CD14-positive monocyte (primary cell): ENCODE data around the gene COL4A1. TPM values are rescaled to one million over a fixed set of nuclear protein-coding genes. Genes with fewer than 3 reads are reported as not detected.

Experiments
- DNase-seq, 3 donors: peaks; one replicate each; pipeline ENCODE4 v3.0.0-alpha.2; 2011 to 2022
- H2AFZ ChIP-seq: 2 replicates; pipeline ENCODE4 v1.6.0; 2012; ENCODE audit warnings: mild to moderate bottlenecking, low read depth, low read length, inconsistent platforms; ENCODE audit not compliant: insufficient read depth, poor library complexity, severe bottlenecking
- H3K27ac ChIP-seq, 2 donors: 1 replicate in 1 of 2; 2 replicates in 1 of 2; pipeline ENCODE4 v1.5.1; 2012 to 2013; ENCODE audit warnings: low read length in 2 of 2, control low read depth in 1 of 2, inconsistent platforms in 1 of 2, low read depth in 1 of 2, mild to moderate bottlenecking in 1 of 2
- H3K27me3 ChIP-seq, 2 donors: one replicate each; pipeline versions ENCODE4 v1.6.0 to v1.6.1; 2011 to 2013; ENCODE audit warnings: low read length in 2 of 2; ENCODE audit not compliant: control insufficient read depth in 2 of 2, insufficient read depth in 2 of 2
- H3K36me3 ChIP-seq, 2 donors: replicated peaks in 1 of 2; 1 replicate in 1 of 2; 2 replicates in 1 of 2; pipeline versions ENCODE4 v1.5.1 to v1.6.1; 2012 to 2013; ENCODE audit warnings: low read length in 2 of 2, control low read depth in 1 of 2, inconsistent platforms in 1 of 2, mild to moderate bottlenecking in 1 of 2; ENCODE audit not compliant: insufficient read depth in 2 of 2, control insufficient read depth in 1 of 2
- H3K4me1 ChIP-seq, 2 donors: 1 replicate in 1 of 2; 2 replicates in 1 of 2; pipeline versions ENCODE4 v1.5.1 to v1.6.1; 2012 to 2013; ENCODE audit warnings: low read length in 2 of 2, control low read depth in 1 of 2, inconsistent platforms in 1 of 2, mild to moderate bottlenecking in 1 of 2, moderate library complexity in 1 of 2; ENCODE audit not compliant: insufficient read depth in 2 of 2, control insufficient read depth in 1 of 2
- H3K4me2 ChIP-seq: replicated peaks from 2 replicates; pipeline ENCODE3; 2012; ENCODE audit warnings: low read length, moderate library complexity, mild to moderate bottlenecking; ENCODE audit not compliant: poor library complexity, severe bottlenecking; ENCODE audit errors: extremely low read depth
- H3K4me3 ChIP-seq, 3 experiments: fragments of 200-600 bp in 1 of 3; sonication (generic) in 1 of 3; replicated peaks in 1 of 3; 1 replicate in 2 of 3; 2 replicates in 1 of 3; pipeline ENCODE4 v1.5.1; 2011 to 2013; ENCODE audit warnings: low read length in 3 of 3, mild to moderate bottlenecking in 3 of 3, control low read depth in 2 of 3, low read depth in 2 of 3, inconsistent platforms in 1 of 3, moderate library complexity in 1 of 3
- H3K79me2 ChIP-seq: 2 replicates; pipeline ENCODE4 v1.6.0; 2012; ENCODE audit warnings: mild to moderate bottlenecking, control low read depth, inconsistent platforms, low read length, moderate library complexity; ENCODE audit not compliant: insufficient read depth
- H3K9ac ChIP-seq: 2 replicates; pipeline ENCODE4 v1.6.0; 2017; ENCODE audit warnings: low read length, mild to moderate bottlenecking; ENCODE audit not compliant: insufficient read depth, poor library complexity, severe bottlenecking
- H3K9me3 ChIP-seq, 2 donors: replicated peaks in 1 of 2; 1 replicate in 1 of 2; 2 replicates in 1 of 2; pipeline versions ENCODE4 v1.5.1 to v1.6.1; 2012 to 2013; ENCODE audit warnings: low read length in 2 of 2, control low read depth in 1 of 2; ENCODE audit not compliant: control insufficient read depth in 1 of 2, insufficient read depth in 1 of 2
- H4K20me1 ChIP-seq: 2 replicates; pipeline ENCODE4 v1.6.0; 2012; ENCODE audit warnings: mild to moderate bottlenecking, low read length, control low read depth, moderate library complexity; ENCODE audit not compliant: insufficient read depth
- H3K27ac Mint-ChIP-seq, 7 donors: one replicate each; pipeline ENCODE4 v1.8.0; 2020; ENCODE audit warnings: mild to moderate bottlenecking in 7 of 7, mixed read lengths in 7 of 7, moderate library complexity in 6 of 7, inconsistent platforms in 2 of 7
- H3K27me3 Mint-ChIP-seq, 3 donors: one replicate each; pipeline ENCODE4 v1.8.0; 2021 to 2022; ENCODE audit warnings: low read depth in 3 of 3, mild to moderate bottlenecking in 3 of 3, mixed read lengths in 3 of 3, moderate library complexity in 3 of 3, inconsistent platforms in 1 of 3
- H3K36me3 Mint-ChIP-seq, 2 donors: one replicate each; pipeline ENCODE4 v1.8.0; 2020; ENCODE audit warnings: mixed read lengths in 2 of 2, inconsistent platforms in 1 of 2, mild to moderate bottlenecking in 1 of 2
- H3K4me1 Mint-ChIP-seq: one replicate; pipeline ENCODE4 v1.8.0; 2020; ENCODE audit warnings: mild to moderate bottlenecking, mixed read lengths
- H3K4me3 Mint-ChIP-seq, 2 donors: one replicate each; pipeline ENCODE4 v1.8.0; 2020; ENCODE audit warnings: mild to moderate bottlenecking in 2 of 2, mixed read lengths in 2 of 2, moderate library complexity in 1 of 2
- H3K9me3 Mint-ChIP-seq, 7 donors: one replicate each; pipeline ENCODE4 v1.8.0; 2020 to 2022; ENCODE audit warnings: mixed read lengths in 7 of 7, mild to moderate bottlenecking in 6 of 7, moderate library complexity in 6 of 7, inconsistent platforms in 2 of 7
- WGBS: methylation state at CpG from one replicate; pipeline ENCODE4 v1.1.5; 2013; ENCODE audit warnings: missing lambda C conversion rate; ENCODE audit not compliant: insufficient coverage; 5-methylcytosine and 5-hydroxymethylcytosine counted together
- intact Hi-C, 2 donors: fragments of 100-400 bp; cut with micrococcal nuclease; formaldehyde crosslinking; loops; one replicate each; pipeline versions ENCODE4 v1.15.0 to v1.15.1; 2023
- polyA plus RNA-seq, 3 donors: library from polyadenylated mRNA; depleted of rRNA in 1 of 3; unstranded in 2 of 3; stranded (reverse) in 1 of 3; fragments of 300-500 nt in 2 of 3; fragments of >200 nt in 1 of 3; fragmentation: Illumina TruSeq in 2 of 3; gene quantifications; 1 replicate in 2 of 3; 2 replicates in 1 of 3; pipeline ENCODE4 v1.2.3, GENCODE V29; 2012 to 2021
- TF ChIP-seq, protein P1 (sequence below): fragments of 200-600 bp; IDR thresholded peaks from one replicate; pipeline ENCODE4 v1.8.0; 2022; ENCODE audit warnings: antibody characterized with exemption, mild to moderate bottlenecking

The COL4A1 gene
- polyA plus RNA-seq, 3 donors, result 0.16 to 0.25 TPM; not detected in 1

- no peaks in the 10 kb centered on the region for H3K9me3 ChIP-seq
- peaks cover 5 to 22% of the 10 kb centered on the region in 2 donors for H3K27me3 ChIP-seq
- H3K36me3 ChIP-seq, result no peaks in the 10 kb centered on the region
- 81% methylated on average over 7 of the region's 9 CpGs for WGBS
- no peak overlapping the region for H3K4me2 ChIP-seq
- TF ChIP-seq, protein P1, sequence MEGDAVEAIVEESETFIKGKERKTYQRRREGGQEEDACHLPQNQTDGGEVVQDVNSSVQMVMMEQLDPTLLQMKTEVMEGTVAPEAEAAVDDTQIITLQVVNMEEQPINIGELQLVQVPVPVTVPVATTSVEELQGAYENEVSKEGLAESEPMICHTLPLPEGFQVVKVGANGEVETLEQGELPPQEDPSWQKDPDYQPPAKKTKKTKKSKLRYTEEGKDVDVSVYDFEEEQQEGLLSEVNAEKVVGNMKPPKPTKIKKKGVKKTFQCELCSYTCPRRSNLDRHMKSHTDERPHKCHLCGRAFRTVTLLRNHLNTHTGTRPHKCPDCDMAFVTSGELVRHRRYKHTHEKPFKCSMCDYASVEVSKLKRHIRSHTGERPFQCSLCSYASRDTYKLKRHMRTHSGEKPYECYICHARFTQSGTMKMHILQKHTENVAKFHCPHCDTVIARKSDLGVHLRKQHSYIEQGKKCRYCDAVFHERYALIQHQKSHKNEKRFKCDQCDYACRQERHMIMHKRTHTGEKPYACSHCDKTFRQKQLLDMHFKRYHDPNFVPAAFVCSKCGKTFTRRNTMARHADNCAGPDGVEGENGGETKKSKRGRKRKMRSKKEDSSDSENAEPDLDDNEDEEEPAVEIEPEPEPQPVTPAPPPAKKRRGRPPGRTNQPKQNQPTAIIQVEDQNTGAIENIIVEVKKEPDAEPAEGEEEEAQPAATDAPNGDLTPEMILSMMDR, result no peak
- Mint-ChIP-seq H3K9me3 (peaks cover 0 to 10% (median 2%) of the 10 kb centered on the region in 7 donors), H3K27ac (peak overlapping the region in 1 of 7 donors; percentile 32), H3K4me3 (no peak overlapping the region), H3K4me1 (peaks cover 19% of the 10 kb centered on the region), H3K36me3 (no peaks in the 10 kb centered on the region), H3K27me3 (peaks cover 30 to 53% (median 33%) of the 10 kb centered on the region in 3 donors)
- H3K79me2 ChIP-seq, result no peaks in the 10 kb centered on the region
- DNase-seq, result no peak
- H3K4me1 ChIP-seq, result peaks cover 16 to 17% of the 10 kb centered on the region in 2 donors
- no peaks in the 10 kb centered on the region for H4K20me1 ChIP-seq
- no peak overlapping the region for H2AFZ ChIP-seq
- no peak overlapping the region for H3K4me3 ChIP-seq
- H3K27ac ChIP-seq, result no peak overlapping the region
- intact Hi-C loops, result no loop called here
- no peak overlapping the region for H3K9ac ChIP-seq
Measured at GRCh38 chr13:110342474-110342873, 35.5 kb upstream of the COL4A1 start.

- no peak overlapping the region for H3K27ac ChIP-seq
- DNase-seq, result peak; percentile 23 to 47 (median 40)
- H3K36me3 Mint-ChIP-seq, result no peaks in the 10 kb centered on the region
- H3K27ac Mint-ChIP-seq, result peak overlapping the region; percentile 47 to 86 (median 60)
- intact Hi-C loops, result no loop called here
- peaks cover 0 to 10% (median 2%) of the 10 kb centered on the region in 7 donors for H3K9me3 Mint-ChIP-seq
- H3K4me2 ChIP-seq, result peak overlapping the region; percentile 58
- TF ChIP-seq, protein P1, result no peak
- H3K27me3 ChIP-seq, result peaks cover 5 to 22% of the 10 kb centered on the region in 2 donors
- H3K36me3 ChIP-seq, result no peaks in the 10 kb centered on the region
- H3K4me1 Mint-ChIP-seq, result peaks cover 19% of the 10 kb centered on the region
- no peak overlapping the region for H3K9ac ChIP-seq
- WGBS, result 12% methylated on average over 5 of the region's 14 CpGs
- peak overlapping the region; percentile 59 to 92 for H3K4me3 Mint-ChIP-seq
- no peaks in the 10 kb centered on the region for H3K9me3 ChIP-seq
- peak overlapping the region; percentile 51 for H2AFZ ChIP-seq
- H4K20me1 ChIP-seq, result no peaks in the 10 kb centered on the region
- peaks cover 16 to 17% of the 10 kb centered on the region in 2 donors for H3K4me1 ChIP-seq
- H3K4me3 ChIP-seq, result peak overlapping the region in 1 of 3 experiments; percentile 42
- H3K27me3 Mint-ChIP-seq, result peaks cover 31 to 54% (median 31%) of the 10 kb centered on the region in 3 donors
- H3K79me2 ChIP-seq, result no peaks in the 10 kb centered on the region
Measured at GRCh38 chr13:110341445-110342244, 34.7 kb upstream of the COL4A1 start.
